K562 (cell line): ENCODE measurements around the gene AMFR. TPM values are rescaled to one million over a fixed set of nuclear protein-coding genes. Genes with fewer than 3 reads are reported as not detected.

ENCODE experiments used
- CTCF ChIP-seq, 3 experiments: IDR thresholded peaks in 2 of 3; conservative IDR thresholded peaks in 1 of 3; 2 replicates each; pipeline ENCODE4 v1.5.1; 2011 to 2012; ENCODE audit warnings: low read length in 3 of 3, mild to moderate bottlenecking in 3 of 3, control low read depth in 2 of 3, improper control_type of control experiment in 1 of 3, inconsistent platforms in 1 of 3, low read depth in 1 of 3, mixed read lengths in 1 of 3, moderate library complexity in 1 of 3; ENCODE audit not compliant: insufficient read depth in 2 of 3
- MLX ChIP-seq, 2 experiments: fragments of 450-650 bp in 1 of 2; sonication (generic) in 1 of 2; formaldehyde crosslinking; conservative IDR thresholded peaks; 2 replicates each; pipeline versions ENCODE4 v1.4.0 to v1.8.1; 2020 to 2022; ENCODE audit warnings: mild to moderate bottlenecking in 1 of 2, missing genetic modification reagents in 1 of 2
- NR2C2 ChIP-seq, 2 experiments: fragments of 200-800 bp in 1 of 2; sonication (Bioruptor generic) in 1 of 2; sonication (generic) in 1 of 2; formaldehyde crosslinking in 1 of 2; IDR thresholded peaks; 2 replicates each; pipeline versions ENCODE4 v1.6.1 to v1.8.0; 2016 to 2022; ENCODE audit warnings: mild to moderate bottlenecking in 1 of 2, missing compliant biosample characterization in 1 of 2, missing genetic modification characterization in 1 of 2, missing genetic modification reagents in 1 of 2
- PBX2 ChIP-seq, 2 experiments: IDR thresholded peaks in 1 of 2; conservative IDR thresholded peaks in 1 of 2; 2 replicates each; pipeline ENCODE4 v1.6.1; 2016; ENCODE audit warnings: low read depth in 2 of 2, mild to moderate bottlenecking in 1 of 2, missing compliant biosample characterization in 1 of 2, missing genetic modification characterization in 1 of 2, moderate library complexity in 1 of 2
- PCBP1 ChIP-seq: fragments of 200-400 bp; formaldehyde crosslinking; IDR thresholded peaks from 2 replicates; pipeline ENCODE4 v1.6.1; 2018; ENCODE audit warnings: mild to moderate bottlenecking, low read depth, low read length; ENCODE audit not compliant: poor library complexity, severe bottlenecking
- POLR2G ChIP-seq: fragments of 200-400 bp; formaldehyde crosslinking; IDR thresholded peaks from 2 replicates; pipeline ENCODE4 v1.6.1; 2017; ENCODE audit warnings: low read depth, mild to moderate bottlenecking, antibody characterized with exemption, low read length, moderate library complexity
- RB1 ChIP-seq: fragments of 450-650 bp; IDR thresholded peaks from 2 replicates; pipeline ENCODE4 v1.6.1; 2017; ENCODE audit warnings: low read depth, mild to moderate bottlenecking
- RBBP5 ChIP-seq: fragments of 200-600 bp; sonication (generic); IDR thresholded peaks from 2 replicates; pipeline ENCODE4 v1.6.1; 2012; ENCODE audit warnings: borderline replicate concordance, mild to moderate bottlenecking, low read length, control low read depth, inconsistent platforms; ENCODE audit not compliant: insufficient read depth, poor library complexity, severe bottlenecking
- SAFB ChIP-seq: fragments of 200-400 bp; formaldehyde crosslinking; IDR thresholded peaks from 2 replicates; pipeline ENCODE4 v1.6.1; 2017; ENCODE audit warnings: low read depth, low read length, borderline replicate concordance
- SIN3A ChIP-seq, 2 experiments: fragments of 150-350 bp in 1 of 2; IDR thresholded peaks; 2 replicates each; pipeline ENCODE4 v1.6.1; 2011 to 2016; ENCODE audit warnings: borderline replicate concordance in 2 of 2, low read depth in 2 of 2, low read length in 2 of 2, mild to moderate bottlenecking in 2 of 2, moderate library complexity in 2 of 2; ENCODE audit not compliant: control insufficient read depth in 1 of 2
- STAT5A ChIP-seq: IDR thresholded peaks from 2 replicates; pipeline ENCODE4 v1.6.1; 2012; ENCODE audit warnings: low read length, inconsistent platforms, borderline replicate concordance
- ZNF175 ChIP-seq: fragments of 200-800 bp; sonication (Bioruptor generic); IDR thresholded peaks from 2 replicates; pipeline ENCODE4 v1.6.1; 2016; ENCODE audit warnings: low read depth, mild to moderate bottlenecking, missing genetic modification characterization, missing compliant biosample characterization
- ZNF239 ChIP-seq: fragments of 250-450 bp; sonication (Bioruptor Pico); IDR thresholded peaks from 2 replicates; pipeline ENCODE4 v1.4.0; 2020; ENCODE audit warnings: mild to moderate bottlenecking
- polyA plus RNA-seq, 8 experiments: library from polyadenylated mRNA; depleted of rRNA in 4 of 8; stranded (reverse) in 5 of 8; unstranded in 3 of 8; fragments of >200 nt; fragmentation: Nextera tagmentation in 2 of 8; fragmentation: Illumina TruSeq in 1 of 8; extraction: Ambion mirVana in 2 of 8; extraction: Trizol in 1 of 8; gene quantifications; 2 replicates each; pipeline versions ENCODE4 v1.2.1 to v1.2.3, GENCODE V29; 2011 to 2014; ENCODE audit warnings: inconsistent platforms in 1 of 8, missing spikeins in 1 of 8
- total RNA-seq, 7 experiments: library from RNA; depleted of rRNA in 6 of 7; stranded (reverse); fragments of >200 nt in 6 of 7; fragmentation: Illumina TruSeq in 2 of 7; extraction: Trizol in 2 of 7; gene quantifications; 2 replicates each; pipeline versions ENCODE4 v1.2.1 to v1.2.3, GENCODE V29; 2011 to 2021; ENCODE audit warnings: low replicate concordance in 1 of 7
- TF ChIP-seq, protein P1 (sequence below): fragments of 450-650 bp; IDR thresholded peaks from 2 replicates; pipeline ENCODE4 v1.6.1; 2017; ENCODE audit warnings: antibody characterized with exemption, mild to moderate bottlenecking

Gene AMFR
- total and polyA plus RNA-seq, 9 of the 15 experiments (the other 6 are each of a cell fraction or from before 2014, with no cell fraction given) = 15.6 to 113 (median 58.4) TPM

- TF ChIP-seq PBX2 (CRISPR knock-in tag; IDR thresholded peaks at IDR 0.05; ENCODE audit: low read depth) (no peak), PBX2 (tag; conservative IDR thresholded peaks at IDR 0.05; ENCODE audit: low read depth) (no peak), ZNF175 (CRISPR knock-in tag) (no peak), MLX (CRISPR knock-in tag; conservative IDR thresholded peaks at IDR 0.05) (no peak), RB1 (peak; percentile 97), ZNF239 (CRISPR knock-in tag) (no peak), SIN3A (IDR thresholded peaks at IDR 0.05; ENCODE audit: borderline replicate concordance in 2 of 2, control insufficient read depth in 1 of 2, low read depth in 2 of 2, low read length in 2 of 2) (peak in 1 of 2 experiments; percentile 16; a peak in 1 of 4 replicates), PCBP1 (peak; percentile 52), STAT5A (no peak), CTCF (IDR thresholded peaks at IDR 0.05 in 2 of 3, conservative IDR thresholded peaks at IDR 0.05 in 1 of 3; ENCODE audit: insufficient read depth in 2 of 3, low read depth in 1 of 3, low read length in 3 of 3) (peak in 2 of 3 experiments; percentile 57 to 82; a peak in 4 of 6 replicates), RBBP5 (no peak), POLR2G (peak; percentile 15; the same call in 1 of the 2 replicates), SAFB (no peak), NR2C2 (CRISPR knock-in tag; IDR thresholded peaks at IDR 0.05) (no peak), NR2C2 (tag; IDR thresholded peaks at IDR 0.05) (0 out of 2 replicates have a peak, but pooled peaks have one; percentile 43)
- TF ChIP-seq, protein P1, sequence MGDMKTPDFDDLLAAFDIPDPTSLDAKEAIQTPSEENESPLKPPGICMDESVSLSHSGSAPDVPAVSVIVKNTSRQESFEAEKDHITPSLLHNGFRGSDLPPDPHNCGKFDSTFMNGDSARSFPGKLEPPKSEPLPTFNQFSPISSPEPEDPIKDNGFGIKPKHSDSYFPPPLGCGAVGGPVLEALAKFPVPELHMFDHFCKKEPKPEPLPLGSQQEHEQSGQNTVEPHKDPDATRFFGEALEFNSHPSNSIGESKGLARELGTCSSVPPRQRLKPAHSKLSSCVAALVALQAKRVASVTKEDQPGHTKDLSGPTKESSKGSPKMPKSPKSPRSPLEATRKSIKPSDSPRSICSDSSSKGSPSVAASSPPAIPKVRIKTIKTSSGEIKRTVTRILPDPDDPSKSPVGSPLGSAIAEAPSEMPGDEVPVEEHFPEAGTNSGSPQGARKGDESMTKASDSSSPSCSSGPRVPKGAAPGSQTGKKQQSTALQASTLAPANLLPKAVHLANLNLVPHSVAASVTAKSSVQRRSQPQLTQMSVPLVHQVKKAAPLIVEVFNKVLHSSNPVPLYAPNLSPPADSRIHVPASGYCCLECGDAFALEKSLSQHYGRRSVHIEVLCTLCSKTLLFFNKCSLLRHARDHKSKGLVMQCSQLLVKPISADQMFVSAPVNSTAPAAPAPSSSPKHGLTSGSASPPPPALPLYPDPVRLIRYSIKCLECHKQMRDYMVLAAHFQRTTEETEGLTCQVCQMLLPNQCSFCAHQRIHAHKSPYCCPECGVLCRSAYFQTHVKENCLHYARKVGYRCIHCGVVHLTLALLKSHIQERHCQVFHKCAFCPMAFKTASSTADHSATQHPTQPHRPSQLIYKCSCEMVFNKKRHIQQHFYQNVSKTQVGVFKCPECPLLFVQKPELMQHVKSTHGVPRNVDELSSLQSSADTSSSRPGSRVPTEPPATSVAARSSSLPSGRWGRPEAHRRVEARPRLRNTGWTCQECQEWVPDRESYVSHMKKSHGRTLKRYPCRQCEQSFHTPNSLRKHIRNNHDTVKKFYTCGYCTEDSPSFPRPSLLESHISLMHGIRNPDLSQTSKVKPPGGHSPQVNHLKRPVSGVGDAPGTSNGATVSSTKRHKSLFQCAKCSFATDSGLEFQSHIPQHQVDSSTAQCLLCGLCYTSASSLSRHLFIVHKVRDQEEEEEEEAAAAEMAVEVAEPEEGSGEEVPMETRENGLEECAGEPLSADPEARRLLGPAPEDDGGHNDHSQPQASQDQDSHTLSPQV = peak; percentile 26; the same call in 1 of the 2 replicates
Measured at GRCh38 chr16:56425439-56425832, at the start of gene AMFR (continued).
